Gastrocnemius medialis (tissue), 4 donors: ENCODE measurements around the gene CTTNBP2.

Experiments
- POLR2A ChIP-seq, 2 donors: fragments of 450-650 bp; IDR thresholded peaks; one replicate each; pipeline ENCODE4 v1.6.1; 2017; ENCODE audit warnings: antibody characterized with exemption in 2 of 2, mild to moderate bottlenecking in 2 of 2, moderate library complexity in 2 of 2
- TF ChIP-seq, protein P1 (sequence below), 5 experiments: fragments of 450-650 bp in 3 of 5; fragments of 200-600 bp in 2 of 5; sonication (generic) in 2 of 5; IDR thresholded peaks in 4 of 5; conservative IDR thresholded peaks in 1 of 5; 1 replicate in 4 of 5; 2 replicates in 1 of 5; pipeline ENCODE4 v1.5.1; 2016 to 2019; ENCODE audit warnings: antibody characterized with exemption in 5 of 5, mild to moderate bottlenecking in 3 of 5, moderate library complexity in 3 of 5

DNA sequence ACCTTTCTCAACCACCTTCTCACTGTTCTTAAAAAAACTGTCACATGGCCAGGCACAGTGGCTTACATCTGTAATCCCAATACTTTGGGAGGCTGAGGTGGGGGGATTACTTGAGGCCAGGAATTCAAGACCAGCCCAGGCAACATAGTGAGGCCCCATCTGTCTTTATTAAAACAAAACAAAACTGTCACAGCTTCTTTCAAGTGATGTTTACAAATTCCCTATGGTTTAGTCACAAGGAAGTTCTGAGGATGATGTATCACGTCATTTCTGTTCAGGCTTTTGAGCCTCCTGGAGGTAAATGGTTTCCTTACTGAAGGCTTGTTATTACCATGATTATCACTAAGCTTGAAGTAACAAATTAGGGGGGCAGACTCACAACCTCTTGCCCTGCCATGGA is 207.2 kb downstream of the CTTNBP2 start:
- TF ChIP-seq, protein P1, sequence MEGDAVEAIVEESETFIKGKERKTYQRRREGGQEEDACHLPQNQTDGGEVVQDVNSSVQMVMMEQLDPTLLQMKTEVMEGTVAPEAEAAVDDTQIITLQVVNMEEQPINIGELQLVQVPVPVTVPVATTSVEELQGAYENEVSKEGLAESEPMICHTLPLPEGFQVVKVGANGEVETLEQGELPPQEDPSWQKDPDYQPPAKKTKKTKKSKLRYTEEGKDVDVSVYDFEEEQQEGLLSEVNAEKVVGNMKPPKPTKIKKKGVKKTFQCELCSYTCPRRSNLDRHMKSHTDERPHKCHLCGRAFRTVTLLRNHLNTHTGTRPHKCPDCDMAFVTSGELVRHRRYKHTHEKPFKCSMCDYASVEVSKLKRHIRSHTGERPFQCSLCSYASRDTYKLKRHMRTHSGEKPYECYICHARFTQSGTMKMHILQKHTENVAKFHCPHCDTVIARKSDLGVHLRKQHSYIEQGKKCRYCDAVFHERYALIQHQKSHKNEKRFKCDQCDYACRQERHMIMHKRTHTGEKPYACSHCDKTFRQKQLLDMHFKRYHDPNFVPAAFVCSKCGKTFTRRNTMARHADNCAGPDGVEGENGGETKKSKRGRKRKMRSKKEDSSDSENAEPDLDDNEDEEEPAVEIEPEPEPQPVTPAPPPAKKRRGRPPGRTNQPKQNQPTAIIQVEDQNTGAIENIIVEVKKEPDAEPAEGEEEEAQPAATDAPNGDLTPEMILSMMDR (IDR thresholded peaks at IDR 0.05 in 4 of 5, conservative IDR thresholded peaks at IDR 0.05 in 1 of 5) = no peak
- no peak for TF ChIP-seq POLR2A (IDR thresholded peaks at IDR 0.05)
